AG09319 (cell line): ENCODE data around the gene AKIRIN1.

Experiments
- DNase-seq: peaks from one replicate; pipeline ENCODE4 v3.0.0-alpha.2; 2010; ENCODE audit warnings: low read depth; ENCODE audit errors: extremely low read depth
- TF ChIP-seq, protein P1 (sequence below): IDR thresholded peaks from 2 replicates; pipeline ENCODE4 v1.5.1; 2011; ENCODE audit warnings: low read depth, mild to moderate bottlenecking, inconsistent platforms, low read length, moderate library complexity

Gene AKIRIN1

DNA sequence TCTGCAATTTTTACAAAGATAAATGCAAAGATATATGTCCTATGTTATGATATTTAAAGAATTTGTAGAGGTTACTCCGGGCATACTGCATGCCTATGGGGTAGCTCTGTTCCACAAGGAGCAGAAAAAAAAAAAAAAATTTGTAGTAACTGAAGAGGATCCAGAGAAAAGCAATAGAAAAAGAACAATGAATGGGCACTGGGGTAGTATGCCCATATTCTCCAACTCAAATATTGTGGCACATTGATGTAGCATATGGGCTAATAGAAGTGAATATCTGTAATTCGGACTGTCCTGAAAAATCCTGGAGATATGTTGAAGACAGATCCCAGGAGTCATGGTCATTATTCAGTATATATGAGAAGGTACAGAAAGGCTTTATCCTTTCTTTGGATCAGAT lies 1.1 kb upstream of the AKIRIN1 start:
- TF ChIP-seq, protein P1, sequence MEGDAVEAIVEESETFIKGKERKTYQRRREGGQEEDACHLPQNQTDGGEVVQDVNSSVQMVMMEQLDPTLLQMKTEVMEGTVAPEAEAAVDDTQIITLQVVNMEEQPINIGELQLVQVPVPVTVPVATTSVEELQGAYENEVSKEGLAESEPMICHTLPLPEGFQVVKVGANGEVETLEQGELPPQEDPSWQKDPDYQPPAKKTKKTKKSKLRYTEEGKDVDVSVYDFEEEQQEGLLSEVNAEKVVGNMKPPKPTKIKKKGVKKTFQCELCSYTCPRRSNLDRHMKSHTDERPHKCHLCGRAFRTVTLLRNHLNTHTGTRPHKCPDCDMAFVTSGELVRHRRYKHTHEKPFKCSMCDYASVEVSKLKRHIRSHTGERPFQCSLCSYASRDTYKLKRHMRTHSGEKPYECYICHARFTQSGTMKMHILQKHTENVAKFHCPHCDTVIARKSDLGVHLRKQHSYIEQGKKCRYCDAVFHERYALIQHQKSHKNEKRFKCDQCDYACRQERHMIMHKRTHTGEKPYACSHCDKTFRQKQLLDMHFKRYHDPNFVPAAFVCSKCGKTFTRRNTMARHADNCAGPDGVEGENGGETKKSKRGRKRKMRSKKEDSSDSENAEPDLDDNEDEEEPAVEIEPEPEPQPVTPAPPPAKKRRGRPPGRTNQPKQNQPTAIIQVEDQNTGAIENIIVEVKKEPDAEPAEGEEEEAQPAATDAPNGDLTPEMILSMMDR, result no peak
- no peak for DNase-seq

DNA sequence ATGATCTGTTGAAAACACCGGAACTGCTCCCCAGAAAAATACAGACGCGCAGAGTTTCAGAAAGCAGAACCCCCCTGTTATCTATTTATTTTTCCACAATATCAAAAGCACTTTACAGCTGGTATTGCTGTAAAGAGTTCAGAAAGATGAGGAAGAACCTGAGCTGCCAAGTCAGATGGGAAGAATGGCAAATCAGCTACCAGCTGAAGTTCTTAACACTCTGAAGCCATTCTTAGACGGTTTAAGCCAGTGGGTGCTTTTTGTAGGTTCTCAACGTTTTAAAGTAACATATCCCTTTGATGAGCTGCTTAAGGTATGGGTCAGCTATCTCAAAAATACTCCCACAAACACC lies 714 bp upstream of the AKIRIN1 start:
- no peak for DNase-seq
- TF ChIP-seq, protein P1, result no peak

DNA sequence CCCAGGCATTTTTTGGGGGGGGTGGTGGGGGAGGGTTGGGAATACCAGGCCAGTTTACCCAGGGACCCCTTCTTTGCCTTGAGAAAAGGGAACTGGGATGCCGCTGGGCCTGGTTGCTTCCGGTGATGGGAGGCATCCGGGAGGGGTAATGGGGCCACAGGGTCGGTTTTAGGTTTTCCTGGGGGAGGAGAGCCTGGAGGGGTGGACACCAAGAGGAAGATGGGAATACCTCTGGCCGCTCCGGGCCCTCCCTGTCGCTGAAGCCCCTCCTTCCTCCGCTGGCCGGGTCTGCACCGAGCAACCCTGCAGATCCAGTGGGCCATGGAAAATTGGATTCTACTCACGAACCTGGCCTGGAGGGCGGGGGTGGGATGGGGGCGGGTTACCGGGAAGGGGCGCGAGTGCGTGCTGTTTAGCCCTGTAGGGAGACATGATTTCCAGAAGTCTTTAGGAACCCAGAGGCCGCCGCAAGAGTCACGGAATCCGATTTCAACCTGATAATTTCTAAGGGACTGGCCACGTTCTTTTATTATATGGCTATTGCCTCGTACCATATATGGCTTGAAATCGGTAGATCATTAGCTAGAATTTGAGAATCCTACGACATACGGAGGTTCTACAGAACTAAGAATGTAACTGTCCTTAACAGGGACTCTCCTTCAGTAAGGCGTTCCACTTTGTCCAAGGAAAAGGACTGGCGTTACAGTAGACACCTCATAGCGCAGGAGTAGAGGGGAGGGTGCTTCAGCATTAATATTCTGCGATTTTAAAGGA lies 749 bp downstream of the AKIRIN1 start:
- no peak for DNase-seq

DNA sequence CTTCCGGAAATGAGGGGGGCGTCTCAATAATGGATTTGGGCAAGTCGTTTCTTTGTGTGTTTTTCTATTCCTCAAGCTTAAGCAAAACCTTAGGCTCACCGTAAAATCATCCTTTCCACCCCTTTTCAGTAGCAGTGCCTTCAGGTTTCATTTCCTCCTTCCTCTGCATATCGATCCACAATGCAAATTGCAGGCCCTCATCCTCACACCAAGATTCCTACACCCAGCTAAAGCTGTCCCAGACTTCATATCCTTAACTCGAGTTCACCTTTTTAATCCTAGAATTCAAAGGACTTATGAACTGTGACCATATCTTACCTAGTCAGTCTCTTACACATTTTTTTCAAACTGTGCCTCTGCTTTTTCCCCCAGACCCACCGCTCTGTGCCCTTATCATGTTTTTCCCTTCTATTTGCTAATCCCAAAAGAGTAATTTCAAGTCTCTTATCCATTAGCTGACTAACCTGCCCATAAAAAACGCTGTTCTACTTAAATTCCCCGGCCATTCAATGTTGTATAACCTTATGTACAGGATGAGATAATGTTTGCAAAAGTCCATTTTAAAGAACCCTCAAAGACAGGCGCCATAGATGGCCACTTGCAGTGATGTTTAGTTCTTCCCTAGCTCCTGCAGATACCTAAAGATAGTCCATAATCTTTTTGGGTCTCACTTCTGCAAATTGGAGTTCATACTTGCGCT lies 1.5 kb downstream of the AKIRIN1 start:
- TF ChIP-seq, protein P1, result no peak
- no peak for DNase-seq

More for the DNA sequence above, 749 bp downstream of the AKIRIN1 start:
- TF ChIP-seq, protein P1, result no peak

DNA sequence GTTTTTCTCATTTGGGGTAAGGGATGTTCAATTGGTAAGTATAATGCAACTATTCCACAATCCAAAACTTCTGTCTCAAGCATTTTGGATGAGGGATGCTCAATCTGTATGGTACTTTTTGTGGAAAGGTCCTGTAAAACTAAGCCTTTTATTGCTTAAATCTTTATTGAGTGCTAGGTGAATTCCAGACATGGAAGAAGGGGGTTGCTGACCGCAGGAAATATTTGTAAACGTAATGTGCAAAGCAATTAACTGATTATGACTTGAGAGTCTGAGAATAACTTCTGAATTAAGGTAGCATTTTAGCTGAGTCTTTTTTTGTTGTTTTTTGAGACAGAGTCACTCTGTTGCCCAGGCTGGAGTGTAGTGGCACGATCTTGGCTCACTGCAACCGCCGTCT lies 3.1 kb downstream of the AKIRIN1 start:
- DNase-seq, result no peak
- TF ChIP-seq, protein P1, result no peak

DNA sequence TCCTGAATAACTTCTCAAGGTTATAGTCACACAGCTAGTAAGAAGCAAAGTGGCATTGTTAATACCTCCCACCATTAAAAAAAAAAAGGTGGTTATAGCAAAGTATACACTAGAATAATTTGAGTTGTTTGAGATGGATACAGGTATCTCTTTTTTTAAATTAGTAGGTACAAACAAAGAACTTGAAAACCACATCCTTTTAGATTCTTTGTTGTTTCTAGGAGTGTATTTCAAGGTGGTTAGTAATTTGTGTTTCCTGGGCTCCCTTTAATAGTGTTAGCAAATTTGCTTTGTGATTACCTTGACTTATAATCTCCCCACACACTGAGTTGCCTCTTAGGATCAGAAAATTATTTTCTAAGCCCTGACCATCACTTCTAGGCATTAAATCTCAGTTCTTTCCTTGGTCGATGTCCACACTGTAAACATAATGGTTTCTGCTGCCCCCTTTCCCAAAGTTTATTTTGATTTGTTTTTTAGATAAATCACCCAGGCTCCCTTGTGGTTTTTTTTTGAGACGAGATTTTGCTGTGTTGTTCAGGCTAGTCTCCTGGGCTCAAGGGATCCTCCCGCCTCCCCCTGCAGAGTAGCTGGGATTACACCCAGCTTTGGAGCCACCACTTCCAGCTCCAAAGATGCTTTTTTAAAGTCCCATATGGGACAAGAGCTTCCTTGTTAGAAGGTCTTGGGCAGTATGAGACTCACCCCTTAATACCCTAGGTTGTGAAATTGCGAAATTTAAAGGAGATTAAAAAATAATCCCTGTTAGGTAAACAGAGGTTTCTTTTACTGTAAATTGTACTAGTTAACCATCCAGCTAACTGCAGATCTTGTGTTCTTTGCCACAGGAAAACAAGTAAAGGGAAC lies 6.2 kb downstream of the AKIRIN1 start:
- TF ChIP-seq, protein P1, result no peak
- no peak for DNase-seq

DNA sequence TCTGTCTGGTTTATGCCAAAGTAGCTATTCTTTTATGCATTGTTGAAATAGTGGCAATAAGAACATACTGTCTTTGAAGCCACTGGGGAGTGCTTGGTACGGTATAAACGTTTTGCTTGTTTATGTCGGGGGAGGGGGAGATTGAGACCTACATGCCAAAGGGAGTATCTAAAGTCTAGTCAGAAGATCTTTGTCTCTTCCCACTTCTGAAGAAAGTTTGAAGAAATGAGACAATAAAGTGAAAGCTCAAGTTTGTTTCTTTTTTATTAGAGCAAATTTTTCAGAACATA lies 6.8 kb downstream of the AKIRIN1 start:
- no peak for DNase-seq

More for the DNA sequence above, 6.8 kb downstream of the AKIRIN1 start:
- TF ChIP-seq, protein P1, result no peak
